ENCODE measurements around the gene IL1RAPL1. TPM values are rescaled to one million over a fixed set of nuclear protein-coding genes. Genes with fewer than 3 reads are reported as not detected.

Gene IL1RAPL1
- total RNA-seq, 1 experiment from 2014 or later: 1.7 TPM

- DNase-seq (ENCODE audit: low read depth): no peak
Measured at GRCh38 chrX:29528281-29528680, 941.0 kb downstream of the IL1RAPL1 start.

- no peak for DNase-seq (ENCODE audit: low read depth)
Measured at GRCh38 chrX:29530501-29530900, 943.3 kb downstream of the IL1RAPL1 start.

- no peak for DNase-seq (ENCODE audit: low read depth)
Measured at GRCh38 chrX:29531336-29531735, 944.1 kb downstream of the IL1RAPL1 start.

- DNase-seq (ENCODE audit: low read depth): no peak
Measured at GRCh38 chrX:29535212-29536162, 948.2 kb downstream of the IL1RAPL1 start.

GRCh38 chrX:29541038-29541437 is 953.8 kb downstream of the IL1RAPL1 start:
- no peak for DNase-seq (ENCODE audit: low read depth)

GRCh38 chrX:29542152-29542551 is 954.9 kb downstream of the IL1RAPL1 start:
- DNase-seq (ENCODE audit: low read depth): no peak

- DNase-seq (ENCODE audit: low read depth): no peak
Measured at GRCh38 chrX:29545878-29546277, 958.6 kb downstream of the IL1RAPL1 start.

GRCh38 chrX:29547877-29548276 is 960.6 kb downstream of the IL1RAPL1 start:
- DNase-seq (ENCODE audit: low read depth): no peak

GRCh38 chrX:29553542-29553941 is 966.3 kb downstream of the IL1RAPL1 start:
- DNase-seq (ENCODE audit: low read depth): no peak

- DNase-seq (ENCODE audit: low read depth): no peak
Measured at GRCh38 chrX:29555465-29556091, 968.3 kb downstream of the IL1RAPL1 start.

GRCh38 chrX:29560065-29560464 is 972.8 kb downstream of the IL1RAPL1 start:
- no peak for DNase-seq (ENCODE audit: low read depth)

GRCh38 chrX:29561417-29561816 is 974.2 kb downstream of the IL1RAPL1 start:
- no peak for DNase-seq (ENCODE audit: low read depth)

GRCh38 chrX:29580560-29580959 is 993.3 kb downstream of the IL1RAPL1 start:
- DNase-seq (ENCODE audit: low read depth): no peak

- no peak for DNase-seq (ENCODE audit: low read depth)
Measured at GRCh38 chrX:29581223-29581622, 994.0 kb downstream of the IL1RAPL1 start.

GRCh38 chrX:29587107-29587506 is 999.9 kb downstream of the IL1RAPL1 start:
- DNase-seq (ENCODE audit: low read depth): no peak

GRCh38 chrX:29590921-29591320 is 1003.7 kb downstream of the IL1RAPL1 start:
- DNase-seq (ENCODE audit: low read depth): no peak

- DNase-seq (ENCODE audit: low read depth): no peak
Measured at GRCh38 chrX:29604381-29604780, 1017.1 kb downstream of the IL1RAPL1 start.

- DNase-seq (ENCODE audit: low read depth): peak; percentile 2
Measured at GRCh38 chrX:29617276-29617675, 1030.0 kb downstream of the IL1RAPL1 start.

GRCh38 chrX:29617725-29618124 is 1030.5 kb downstream of the IL1RAPL1 start:
- no peak for DNase-seq (ENCODE audit: low read depth)

- DNase-seq (ENCODE audit: low read depth): no peak
Measured at GRCh38 chrX:29627833-29628232, 1040.6 kb downstream of the IL1RAPL1 start.

GRCh38 chrX:29634516-29634915 is 1047.3 kb downstream of the IL1RAPL1 start:
- DNase-seq (ENCODE audit: low read depth): no peak

GRCh38 chrX:29636331-29636730 is 1049.1 kb downstream of the IL1RAPL1 start:
- no peak for DNase-seq (ENCODE audit: low read depth)

- DNase-seq (ENCODE audit: low read depth): no peak
Measured at GRCh38 chrX:29640106-29640505, 1052.9 kb downstream of the IL1RAPL1 start.

Measured in Daoy (cell line).